ENCODE data around the gene NTHL1. TPM values are rescaled to one million over a fixed set of nuclear protein-coding genes. Genes with fewer than 3 reads are reported as not detected.

NTHL1 gene
- polyA plus RNA-seq, 1 experiment = 21.0 TPM

- CTCF ChIA-PET = no interaction called here
- POLR2A ChIA-PET = no interaction called here
- no peak overlapping the region for H3K4me3 ChIP-seq (ENCODE audit: low read depth, low read length)
- peaks cover 48% of the 10 kb centered on the region for H3K36me3 ChIP-seq (ENCODE audit: control insufficient read depth, insufficient read depth, low read length)
- no peaks in the 10 kb centered on the region for H3K27me3 ChIP-seq (ENCODE audit: control insufficient read depth, insufficient read depth, low read length)
- DNase-seq (ENCODE audit: low read depth) = no peak
- TF ChIP-seq CTCF (IDR thresholded peaks at IDR 0.05; ENCODE audit: insufficient read depth, low read depth, low read length) = no peak
Observed at GRCh38 chr16:2083876-2084780, 36.5 kb upstream of the NTHL1 start.

DNA sequence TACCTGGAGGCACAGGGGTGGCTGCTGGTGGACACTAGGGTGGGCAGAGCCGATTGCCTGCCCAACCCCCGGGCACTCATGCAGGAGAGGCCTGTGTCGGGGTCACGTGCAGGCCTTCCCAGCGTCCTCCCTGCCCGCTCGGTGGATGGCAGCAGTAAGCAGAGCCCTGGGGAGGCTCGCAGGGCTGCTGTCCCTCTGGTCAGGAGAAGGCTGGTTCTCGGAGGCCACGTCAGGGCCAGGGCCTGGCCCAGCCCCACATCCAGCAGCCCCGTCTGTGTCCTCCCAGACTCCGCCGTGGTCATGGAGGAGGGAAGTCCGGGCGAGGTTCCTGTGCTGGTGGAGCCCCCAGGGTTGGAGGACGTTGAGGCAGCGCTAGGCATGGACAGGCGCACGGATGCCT lies 35.8 kb upstream of the NTHL1 start:
- H3K4me3 ChIP-seq (ENCODE audit: low read depth, low read length) = no peak overlapping the region
- H3K36me3 ChIP-seq (ENCODE audit: control insufficient read depth, insufficient read depth, low read length) = peaks cover 44% of the 10 kb centered on the region
- no peaks in the 10 kb centered on the region for H3K27me3 ChIP-seq (ENCODE audit: control insufficient read depth, insufficient read depth, low read length)
- ChIA-PET CTCF (interaction anchor here (1.5 kb wide), 1 partner anchor 28 kb away, joined by 5 read pairs; no protein-coding TSS in a partner anchor), POLR2A (no interaction called here)
- no peak for DNase-seq (ENCODE audit: low read depth)
- TF ChIP-seq CTCF (IDR thresholded peaks at IDR 0.05; ENCODE audit: insufficient read depth, low read depth, low read length) = no peak

DNA sequence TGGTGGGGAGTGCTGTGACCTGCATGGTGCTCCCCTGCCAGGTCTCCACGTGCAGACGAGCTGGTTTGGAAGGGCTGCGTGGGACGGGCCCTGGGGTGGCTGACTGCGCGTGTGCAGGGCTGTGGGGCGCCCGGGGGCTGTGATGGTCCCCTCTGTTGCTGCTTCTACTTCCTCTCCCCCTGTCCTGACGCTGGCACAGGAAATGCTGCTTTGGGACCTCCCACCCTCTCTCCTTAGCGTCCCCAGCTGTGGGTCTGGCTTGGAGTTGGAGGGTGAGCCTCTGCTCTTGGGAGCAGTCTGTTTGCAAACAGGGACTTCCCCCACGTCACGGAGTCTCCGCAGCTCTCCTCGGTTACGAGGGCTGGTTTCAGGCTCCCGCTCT lies 35.3 kb upstream of the NTHL1 start:
- POLR2A ChIA-PET = no interaction called here

DNA sequence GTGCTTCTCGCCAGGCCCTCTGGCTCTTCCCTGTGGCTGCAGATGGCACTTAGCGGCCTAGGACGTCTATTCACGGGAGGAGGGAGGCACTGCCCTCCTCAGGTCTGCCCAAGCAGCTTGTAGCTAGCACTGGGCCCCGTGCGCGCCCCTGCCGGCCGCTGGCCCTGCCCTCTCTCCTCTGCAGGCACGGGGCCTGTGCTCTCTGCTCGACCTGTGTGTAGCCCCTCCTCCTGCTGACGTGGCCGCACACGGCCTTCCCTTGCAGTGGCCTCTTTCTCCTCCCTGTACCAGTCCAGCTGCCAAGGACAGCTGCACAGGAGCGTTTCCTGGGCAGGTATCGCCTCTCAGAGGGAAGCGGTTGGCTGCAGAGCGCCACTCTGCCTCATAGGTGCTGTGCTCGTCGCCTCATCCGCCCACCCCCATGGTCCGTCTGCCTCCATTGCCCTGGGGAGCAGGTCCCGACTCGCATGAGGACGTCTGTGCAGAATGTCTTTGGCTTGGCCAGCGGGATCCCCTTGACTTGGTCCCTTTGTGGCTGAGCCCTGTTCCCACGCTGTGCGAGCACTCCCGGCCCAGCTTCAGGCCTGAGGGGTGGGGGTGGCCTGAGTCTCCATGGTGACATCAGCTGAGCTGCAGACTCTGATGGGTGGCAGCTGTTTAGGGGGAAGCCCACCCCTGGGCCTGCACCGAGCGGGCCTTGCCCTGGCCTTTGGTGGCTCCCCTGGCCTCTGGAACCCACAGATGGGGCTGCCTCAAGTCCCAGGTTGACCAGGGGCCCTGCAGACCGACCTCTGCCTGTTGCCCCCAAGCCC lies 34.7 kb upstream of the NTHL1 start:
- Histone ChIP-seq H3K36me3 (ENCODE audit: control insufficient read depth, insufficient read depth, low read length) (peaks cover 36% of the 10 kb centered on the region), H3K27me3 (ENCODE audit: control insufficient read depth, insufficient read depth, low read length) (no peaks in the 10 kb centered on the region), H3K4me3 (ENCODE audit: low read depth, low read length) (no peak overlapping the region)
- ChIA-PET POLR2A (no interaction called here), CTCF (interaction anchor here (1.5 kb wide), 1 partner anchor 27 kb away, joined by 5 read pairs; no protein-coding TSS in a partner anchor)
- TF ChIP-seq CTCF (IDR thresholded peaks at IDR 0.05; ENCODE audit: insufficient read depth, low read depth, low read length) = no peak
- DNase-seq (ENCODE audit: low read depth) = no peak

More for the DNA sequence above, 35.3 kb upstream of the NTHL1 start:
- no peak for DNase-seq (ENCODE audit: low read depth)
- Histone ChIP-seq H3K4me3 (ENCODE audit: low read depth, low read length) (no peak overlapping the region), H3K36me3 (ENCODE audit: control insufficient read depth, insufficient read depth, low read length) (peaks cover 40% of the 10 kb centered on the region), H3K27me3 (ENCODE audit: control insufficient read depth, insufficient read depth, low read length) (no peaks in the 10 kb centered on the region)
- CTCF ChIA-PET = interaction anchor here (1.5 kb wide), 1 partner anchor 27 kb away, joined by 5 read pairs; no protein-coding TSS in a partner anchor
- no peak for TF ChIP-seq CTCF (IDR thresholded peaks at IDR 0.05; ENCODE audit: insufficient read depth, low read depth, low read length)

Measured in BJ (cell line).